DMS53 (cell line): ENCODE data around the gene NELFE.
A peak's percentile ranks its signal among the peaks of the same experiment; 100 is the strongest.
"Not testable (repeated sequence)": the region's sequence is repeated elsewhere in the genome, so short reads cannot be mapped to it uniquely, and the experiment has no call there.

Experiments used
- DNase-seq: peaks from one replicate; lab custom pipeline; 2025; lab: John Stamatoyannopoulos, UW

NELFE gene

GRCh38 chr6:31949926-31950548 lies 8.7 kb downstream of the NELFE start:
- DNase-seq, result no peak

- peak; percentile 60 for DNase-seq
Measured at GRCh38 chr6:31948753-31949413, 9.9 kb downstream of the NELFE start.

DNA sequence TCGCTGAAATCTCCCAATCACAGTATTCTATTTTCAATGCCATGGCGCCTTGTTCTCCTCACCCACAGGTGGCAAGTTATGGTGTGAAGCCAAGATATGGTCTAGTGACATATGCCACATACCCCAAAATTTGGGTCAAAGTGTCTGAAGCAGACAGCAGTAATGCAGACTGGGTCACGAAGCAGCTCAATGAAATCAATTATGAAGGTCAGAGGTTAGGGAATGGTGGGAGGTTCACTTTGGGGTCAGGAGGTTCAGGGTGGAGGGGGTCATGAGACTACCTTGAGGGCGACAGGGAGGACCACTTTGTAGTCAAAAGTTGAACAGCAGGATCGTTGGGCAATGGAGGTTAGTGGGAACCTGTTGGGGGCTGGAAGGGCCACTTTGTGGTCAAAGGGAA lies 10.5 kb downstream of the NELFE start:
- DNase-seq, result no peak

GRCh38 chr6:31947864-31948263 lies 10.9 kb downstream of the NELFE start:
- DNase-seq, result no peak

DNA sequence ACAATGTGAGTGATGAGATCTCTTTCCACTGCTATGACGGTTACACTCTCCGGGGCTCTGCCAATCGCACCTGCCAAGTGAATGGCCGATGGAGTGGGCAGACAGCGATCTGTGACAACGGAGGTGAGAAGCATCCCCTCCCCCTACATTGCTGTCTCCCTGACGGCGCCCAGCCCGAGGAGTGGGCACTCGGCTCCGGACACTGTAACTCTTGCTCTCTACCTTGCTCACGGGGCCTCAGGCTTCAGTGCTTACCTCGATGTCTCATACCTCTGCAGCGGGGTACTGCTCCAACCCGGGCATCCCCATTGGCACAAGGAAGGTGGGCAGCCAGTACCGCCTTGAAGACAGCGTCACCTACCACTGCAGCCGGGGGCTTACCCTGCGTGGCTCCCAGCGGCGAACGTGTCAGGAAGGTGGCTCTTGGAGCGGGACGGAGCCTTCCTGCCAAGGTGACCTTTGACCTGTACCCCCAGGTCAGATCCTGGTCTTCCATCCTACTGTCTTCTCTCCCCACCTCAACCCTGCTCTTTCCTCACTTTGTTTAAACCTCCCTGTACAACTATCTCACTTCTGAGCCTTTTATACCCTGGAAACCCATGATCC lies 11.6 kb downstream of the NELFE start:
- DNase-seq, result no peak

- DNase-seq, result no peak
Measured at GRCh38 chr6:31946370-31946885, 12.3 kb downstream of the NELFE start.

DNA sequence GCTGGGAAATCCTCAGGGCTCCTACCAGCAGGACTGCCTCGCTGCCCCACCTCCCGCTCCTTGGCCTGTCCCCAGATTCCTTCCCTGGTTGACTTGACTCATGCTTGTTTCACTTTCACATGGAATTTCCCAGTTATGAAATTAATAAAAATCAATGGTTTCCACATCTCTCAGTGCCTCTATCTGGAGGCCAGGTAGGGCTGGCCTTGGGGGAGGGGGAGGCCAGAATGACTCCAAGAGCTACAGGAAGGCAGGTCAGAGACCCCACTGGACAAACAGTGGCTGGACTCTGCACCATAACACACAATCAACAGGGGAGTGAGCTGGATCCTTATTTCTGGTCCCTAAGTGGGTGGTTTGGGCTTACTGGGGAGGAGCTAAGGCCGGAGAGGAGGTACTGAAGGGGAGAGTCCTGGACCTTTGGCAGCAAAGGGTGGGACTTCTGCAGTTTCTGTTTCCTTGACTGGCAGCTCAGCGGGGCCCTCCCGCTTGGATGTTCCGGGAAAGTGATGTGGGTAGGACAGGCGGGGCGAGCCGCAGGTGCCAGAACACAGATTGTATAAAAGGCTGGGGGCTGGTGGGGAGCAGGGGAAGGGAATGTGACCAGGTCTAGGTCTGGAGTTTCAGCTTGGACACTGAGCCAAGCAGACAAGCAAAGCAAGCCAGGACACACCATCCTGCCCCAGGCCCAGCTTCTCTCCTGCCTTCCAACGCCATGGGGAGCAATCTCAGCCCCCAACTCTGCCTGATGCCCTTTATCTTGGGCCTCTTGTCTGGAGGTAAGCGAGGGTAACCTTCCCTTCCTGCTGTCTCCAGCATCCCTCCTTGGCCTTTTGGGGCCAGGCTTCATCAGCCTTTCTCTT lies 13.0 kb downstream of the NELFE start, which contains the start of gene CFB:
CFB (plus strand) TSS at position 589 of the 863 bp plus-strand sequence; CDS start at position 716, 127 bp downstream.
- DNase-seq, result peak; percentile 33

GRCh38 chr6:31945154-31945506 lies 13.6 kb downstream of the NELFE start:
- no peak for DNase-seq

DNA sequence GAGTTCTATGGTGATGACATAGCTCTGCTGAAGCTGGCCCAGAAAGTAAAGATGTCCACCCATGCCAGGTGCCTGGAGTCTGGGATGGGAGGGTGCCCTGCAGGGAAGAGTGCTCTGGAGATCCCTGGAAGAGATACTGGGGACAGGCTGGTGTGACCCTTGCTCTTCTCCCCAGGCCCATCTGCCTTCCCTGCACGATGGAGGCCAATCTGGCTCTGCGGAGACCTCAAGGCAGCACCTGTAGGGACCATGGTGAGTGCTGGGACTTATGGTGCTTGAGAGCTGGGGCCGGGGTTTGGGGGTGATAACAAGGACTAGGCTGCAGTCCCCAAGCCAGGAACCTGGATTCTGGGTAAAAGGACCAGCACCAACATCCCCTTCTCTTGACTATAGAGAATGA lies 15.0 kb downstream of the NELFE start:
- no peak for DNase-seq

DNA sequence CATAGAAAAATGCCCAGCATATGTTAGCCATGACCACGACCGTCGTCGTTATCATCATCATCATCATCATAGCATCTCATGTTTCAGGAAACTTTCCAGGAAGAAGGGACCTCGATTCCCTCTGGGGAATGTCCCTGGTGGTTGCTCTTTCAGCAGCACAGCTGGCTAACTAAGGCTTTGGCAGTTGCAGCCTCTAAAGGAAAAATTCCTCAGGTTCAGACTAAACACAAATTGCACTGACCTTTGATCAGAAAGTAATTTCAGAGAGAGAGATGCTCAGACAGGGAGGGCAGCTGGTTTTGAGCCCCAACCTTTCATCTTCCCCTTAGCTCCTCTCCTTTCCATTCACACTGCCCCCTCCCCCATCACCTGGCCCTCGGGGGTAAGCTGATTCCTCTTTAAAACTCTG lies 18.5 kb downstream of the NELFE start:
- DNase-seq, result no peak

GRCh38 chr6:31935823-31936222 lies 22.9 kb downstream of the NELFE start:
- no peak for DNase-seq

DNA sequence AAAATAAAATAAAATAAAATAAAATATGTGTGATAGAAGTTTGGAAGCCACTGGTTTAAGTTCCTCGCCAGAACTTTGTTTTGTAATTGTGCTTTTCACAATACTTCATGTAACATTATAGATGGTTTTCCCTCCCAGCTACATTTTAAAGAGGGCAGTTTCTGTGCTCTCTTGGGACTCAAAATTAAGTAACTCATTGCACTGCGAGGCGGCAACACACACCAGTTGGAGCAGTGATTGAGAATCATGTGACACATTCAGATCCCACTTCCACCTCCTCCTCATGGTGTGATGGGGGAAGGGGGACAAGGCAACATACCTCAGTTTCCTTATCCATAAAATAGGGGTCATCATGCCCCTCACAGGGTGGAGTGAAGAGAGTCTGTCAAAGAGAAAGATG lies 23.8 kb downstream of the NELFE start:
- DNase-seq, result no peak

GRCh38 chr6:31933537-31933936 lies 25.2 kb downstream of the NELFE start:
- no peak for DNase-seq

- DNase-seq, result not testable (repeated sequence)
Measured at GRCh38 chr6:31932137-31932536, 26.6 kb downstream of the NELFE start.

DNA sequence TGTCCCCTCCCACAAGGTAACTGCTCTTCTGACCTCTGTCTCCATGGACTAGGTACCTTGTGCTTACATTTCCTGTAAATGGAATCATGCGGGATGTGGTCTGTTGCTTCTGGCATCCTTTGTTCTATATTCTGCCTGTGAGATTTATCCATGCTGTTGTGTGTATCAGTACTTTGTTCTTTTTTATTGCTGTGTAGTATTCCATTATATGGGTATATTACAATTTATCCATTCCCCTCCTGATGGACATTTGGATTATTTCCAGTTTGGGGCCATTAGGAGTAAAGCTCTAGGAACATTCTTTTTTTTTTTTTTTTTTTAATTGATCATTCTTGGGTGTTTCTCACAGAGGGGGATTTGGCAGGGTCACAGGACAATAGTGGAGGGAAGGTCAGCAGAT lies 27.8 kb downstream of the NELFE start:
- no peak for DNase-seq

- no peak for DNase-seq
Measured at GRCh38 chr6:31928672-31928939, 30.2 kb downstream of the NELFE start.

GRCh38 chr6:31927863-31928671 lies 30.7 kb downstream of the NELFE start:
- DNase-seq, result no peak

DNA sequence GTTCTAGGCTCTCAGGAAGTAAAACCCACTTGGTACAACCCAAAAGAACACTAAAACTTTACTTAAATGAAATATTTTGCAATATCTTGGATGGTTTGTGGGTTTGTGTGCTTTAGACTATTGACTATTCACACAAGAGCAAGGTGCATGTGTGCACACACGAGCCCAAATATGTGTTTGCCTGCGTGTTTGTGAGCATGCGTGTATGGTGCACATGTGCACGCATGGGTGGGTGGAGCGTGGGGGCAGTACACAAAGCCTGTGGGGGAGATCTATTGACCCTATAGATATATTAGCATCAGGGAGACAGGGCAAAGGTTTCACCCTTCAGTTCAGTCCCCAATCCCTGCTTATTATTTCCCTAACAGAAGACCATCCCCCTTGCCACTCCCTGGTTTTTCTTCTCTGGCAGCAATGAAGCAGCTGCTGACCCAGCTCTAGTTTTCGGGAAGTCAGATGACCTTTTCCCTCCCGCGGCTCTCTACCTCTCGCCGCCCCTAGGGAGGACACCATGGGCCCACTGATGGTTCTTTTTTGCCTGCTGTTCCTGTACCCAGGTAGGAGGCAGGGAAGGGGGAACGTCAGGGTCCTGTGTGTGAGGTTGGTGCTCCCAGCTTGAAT lies 31.4 kb downstream of the NELFE start, which contains the start of gene C2:
C2 (plus strand) TSS at position 476 of the 621 bp plus-strand sequence; CDS start at position 512, 36 bp downstream.
- no peak for DNase-seq

DNA sequence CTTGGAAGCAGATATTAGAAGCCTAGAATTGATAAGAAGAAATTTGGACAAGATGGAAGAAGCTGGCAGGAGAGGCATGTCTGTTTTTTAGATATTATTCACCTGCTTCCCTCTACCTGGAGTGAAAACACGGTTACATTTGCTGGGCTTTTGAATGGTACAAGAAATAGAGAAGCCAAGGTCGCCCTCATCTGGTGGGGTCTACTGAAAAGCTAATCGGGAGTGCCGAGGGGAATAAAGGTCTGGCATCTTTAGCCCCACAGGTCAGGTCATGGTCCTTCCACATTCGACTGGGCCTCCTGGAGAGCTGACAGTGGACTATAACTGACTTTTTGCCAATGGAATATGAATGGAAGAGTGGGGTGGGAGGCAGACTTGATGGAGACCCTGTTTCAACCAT lies 35.8 kb downstream of the NELFE start:
- peak; percentile 33 for DNase-seq

GRCh38 chr6:31920811-31921210 lies 38.0 kb downstream of the NELFE start:
- no peak for DNase-seq
